NCI-H526 treated with DMSO at 0.1 percent for 48 hours (cell line): ENCODE results near the gene ZNF839.
A peak's percentile ranks its signal among the peaks of the same experiment; 100 is the strongest.
"Not testable (repeated sequence)": the region's sequence is repeated elsewhere in the genome, so short reads cannot be mapped to it uniquely, and the experiment has no call there.

Experiments
- DNase-seq: peaks from one replicate; lab custom pipeline; 2025; lab: John Stamatoyannopoulos, UW

Gene ZNF839

DNA sequence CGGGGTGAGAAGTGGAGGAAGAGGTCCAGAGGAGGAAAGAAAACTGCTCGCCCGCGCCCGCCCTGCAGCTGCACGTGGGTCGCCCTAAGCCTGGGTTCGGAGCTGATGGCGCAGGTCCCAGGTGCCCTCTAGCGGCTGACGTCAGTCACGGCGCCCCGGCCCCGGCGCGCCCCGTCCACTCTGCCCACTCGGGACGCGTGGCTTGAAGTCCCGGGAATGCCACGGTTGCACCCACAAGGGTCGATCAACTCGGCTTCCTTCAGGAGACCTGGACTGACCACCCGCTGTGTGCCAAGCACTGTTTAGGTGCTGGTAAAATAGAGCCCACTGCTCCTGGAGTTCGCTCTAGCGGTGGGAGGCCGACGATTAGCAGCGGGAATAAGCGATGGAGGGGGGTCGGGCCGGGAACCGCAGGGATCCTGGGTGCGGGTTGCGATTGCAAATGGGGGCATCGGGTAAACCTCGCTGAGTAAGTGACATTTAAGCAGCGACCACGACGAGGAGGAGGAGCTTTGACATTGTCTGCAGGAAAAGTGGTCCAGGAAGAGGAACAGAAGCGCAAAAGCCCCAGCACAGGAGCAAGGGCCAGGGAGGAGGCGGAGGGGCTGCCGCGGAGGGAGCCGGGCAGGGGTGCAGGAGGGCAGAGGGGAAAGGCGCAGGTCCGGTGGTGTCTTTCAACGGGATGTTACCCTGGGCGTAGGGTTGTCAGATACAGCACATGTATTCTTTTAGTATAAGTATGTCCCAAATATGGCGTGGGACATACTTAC lies 5.1 kb upstream of the ZNF839 start:
- DNase-seq: peak; percentile 79

DNA sequence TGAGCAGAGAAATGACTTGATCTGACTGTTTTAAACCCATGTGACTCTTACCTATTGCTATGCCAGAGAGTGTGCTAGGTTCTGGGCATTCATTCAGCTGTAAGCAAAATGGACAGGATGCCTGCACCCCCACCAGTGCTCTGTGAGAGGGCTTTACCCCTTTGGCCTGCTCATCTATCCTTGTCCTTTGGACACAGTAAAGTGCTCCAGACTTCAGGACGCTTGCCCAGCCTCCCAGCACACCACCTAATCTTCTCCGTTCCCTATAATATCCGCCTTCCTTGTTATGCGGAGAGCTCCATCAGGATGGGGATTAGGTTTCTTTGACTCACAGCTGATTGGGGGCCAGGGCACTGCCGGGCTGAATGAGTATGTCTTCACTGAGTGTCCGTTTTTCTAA lies 4.4 kb upstream of the ZNF839 start:
- no peak for DNase-seq

DNA sequence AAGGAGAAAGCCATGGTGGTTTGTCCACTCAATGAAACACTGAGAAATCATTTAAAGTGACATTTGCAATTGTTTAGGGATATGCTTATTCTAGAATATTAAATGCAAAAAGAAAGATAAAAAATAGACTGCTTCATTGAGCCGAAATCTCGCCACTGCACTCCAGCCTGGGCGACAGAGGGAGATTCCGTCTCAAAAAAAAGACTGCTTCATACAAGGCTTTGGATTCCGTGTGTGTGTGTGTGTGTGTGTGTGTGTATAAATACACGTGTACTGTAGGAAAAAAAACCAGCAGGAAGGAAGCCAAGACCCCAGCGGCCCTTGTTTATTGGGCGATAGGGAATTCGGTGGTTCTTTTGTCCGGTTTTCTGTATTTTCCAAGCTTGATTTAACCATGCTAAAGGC lies 3.2 kb upstream of the ZNF839 start:
- peak; percentile 48 for DNase-seq

DNA sequence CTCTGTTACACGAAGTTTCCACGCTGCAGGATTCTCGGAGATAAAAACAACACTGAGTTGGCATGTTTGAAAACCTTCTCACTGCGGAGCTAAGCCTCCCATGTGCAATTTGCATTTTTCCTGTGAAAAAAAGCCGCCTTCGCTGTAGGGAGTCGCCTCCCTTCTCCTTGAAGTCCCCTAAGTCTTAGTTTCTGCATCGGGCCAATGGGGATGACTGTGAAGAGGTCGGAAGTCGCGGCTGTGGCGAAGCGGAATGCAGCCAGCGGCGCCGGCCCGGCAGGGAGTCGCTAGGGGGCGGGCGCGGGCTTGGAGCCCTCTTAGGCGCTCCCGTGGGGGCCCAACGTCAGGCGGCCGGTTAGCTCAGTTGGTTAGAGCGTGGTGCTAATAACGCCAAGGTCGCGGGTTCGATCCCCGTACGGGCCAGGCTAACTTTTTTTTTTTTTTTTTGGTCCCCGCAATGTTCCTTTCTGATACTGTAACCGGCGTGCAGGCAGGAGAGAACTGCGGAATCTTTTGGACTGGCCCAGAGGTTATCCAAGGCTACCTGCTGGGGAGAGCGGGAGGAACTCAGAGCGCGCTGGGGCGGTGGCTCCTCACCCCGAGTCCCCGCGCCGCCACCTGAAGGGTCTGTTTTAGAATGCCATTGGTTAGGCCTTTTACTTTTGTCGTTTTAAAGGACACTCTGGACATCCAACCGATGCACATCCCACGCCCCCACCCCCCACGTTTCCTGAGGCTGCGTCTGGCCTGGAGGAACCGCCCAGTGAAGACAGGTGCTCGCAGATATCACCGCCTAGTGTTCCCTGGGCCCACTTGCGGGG lies 2.6 kb upstream of the ZNF839 start:
- DNase-seq: peak; percentile 85

DNA sequence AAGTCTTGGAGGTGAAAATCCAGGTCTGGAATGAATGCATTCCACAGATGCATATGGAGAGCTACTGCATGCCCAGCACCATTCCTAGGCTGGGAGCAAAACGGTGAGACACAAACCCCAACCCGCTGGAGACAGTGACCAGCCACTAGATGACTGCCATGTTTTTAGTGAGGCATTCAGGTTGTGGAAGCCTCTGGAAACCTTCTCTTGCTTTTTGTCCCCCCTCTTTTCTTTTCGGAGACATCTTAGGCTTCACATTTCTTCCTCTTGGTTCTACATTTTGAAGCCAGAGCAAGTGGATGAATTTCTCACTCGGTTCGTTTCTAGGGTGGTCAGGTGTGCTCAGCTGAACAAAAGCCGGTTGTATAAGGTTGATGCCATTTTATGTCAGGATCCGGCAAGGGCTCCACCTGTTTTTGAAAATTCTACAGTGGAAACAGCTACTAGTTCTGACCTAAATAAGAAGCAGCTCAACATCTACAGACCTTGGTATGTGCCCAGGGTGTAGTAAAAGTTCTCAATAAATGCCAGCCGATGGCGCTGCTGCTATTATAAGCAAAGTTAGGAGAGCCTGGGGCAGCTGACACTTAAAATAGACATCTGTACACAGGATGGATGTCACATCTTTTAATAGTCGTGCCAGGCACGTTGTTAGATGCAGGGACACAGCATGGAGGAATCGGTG lies 1.8 kb upstream of the ZNF839 start:
- peak; percentile 59 for DNase-seq

DNA sequence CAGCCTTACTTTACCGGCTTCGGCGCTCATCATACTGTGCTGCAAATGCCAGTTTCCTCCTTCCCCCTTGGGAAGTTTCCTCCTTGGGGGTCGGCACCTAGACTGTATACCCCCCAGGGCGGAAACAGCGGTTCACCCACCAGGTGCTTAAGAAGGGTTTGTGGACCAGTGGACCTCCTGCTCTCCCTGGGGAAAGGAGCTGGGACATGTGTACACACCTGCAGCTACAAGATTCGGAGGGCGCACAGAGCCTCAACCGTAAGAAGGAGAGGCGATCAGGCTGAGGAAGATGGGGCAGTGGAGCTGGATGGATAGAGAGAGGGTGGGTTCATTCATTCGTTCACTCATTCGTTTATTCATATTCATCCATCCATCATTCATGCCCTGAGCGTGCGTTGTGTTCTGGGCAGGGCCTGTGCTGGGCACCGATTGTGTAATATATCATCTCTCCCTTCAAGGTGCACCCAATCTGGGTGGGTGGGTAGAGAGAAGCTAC lies 717 bp upstream of the ZNF839 start:
- DNase-seq: no peak

DNA sequence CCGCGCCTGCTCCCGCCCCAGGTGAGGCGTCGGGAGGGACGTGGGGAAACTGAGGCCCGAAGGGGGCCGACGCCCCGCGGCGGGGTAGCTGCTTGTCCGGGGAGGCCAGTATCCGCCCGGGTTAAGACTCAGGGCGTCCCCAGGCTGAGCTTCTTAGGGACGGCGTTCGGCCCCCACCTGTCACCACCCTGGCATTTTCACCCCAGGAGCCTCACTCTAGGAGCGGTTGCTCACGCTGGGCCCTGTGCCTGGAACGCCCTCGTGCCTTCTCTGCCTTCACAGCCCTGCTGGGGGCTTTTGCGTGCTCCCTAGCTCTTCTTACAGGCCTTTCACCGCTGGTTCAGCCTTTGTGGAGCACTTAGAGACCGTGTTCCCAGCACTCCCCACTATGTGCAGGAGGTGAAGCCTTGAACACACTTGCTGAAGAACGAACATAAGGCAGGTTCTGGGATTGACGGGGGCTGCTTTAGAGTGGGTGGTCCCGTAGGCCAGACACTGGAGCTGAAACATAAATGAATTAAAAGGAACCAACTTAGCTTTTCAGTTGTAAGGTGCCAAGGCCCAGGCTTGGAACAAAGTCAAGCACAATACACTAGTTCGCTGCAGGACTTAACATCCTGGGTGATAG lies 601 bp downstream of the ZNF839 start:
- DNase-seq: no peak

DNA sequence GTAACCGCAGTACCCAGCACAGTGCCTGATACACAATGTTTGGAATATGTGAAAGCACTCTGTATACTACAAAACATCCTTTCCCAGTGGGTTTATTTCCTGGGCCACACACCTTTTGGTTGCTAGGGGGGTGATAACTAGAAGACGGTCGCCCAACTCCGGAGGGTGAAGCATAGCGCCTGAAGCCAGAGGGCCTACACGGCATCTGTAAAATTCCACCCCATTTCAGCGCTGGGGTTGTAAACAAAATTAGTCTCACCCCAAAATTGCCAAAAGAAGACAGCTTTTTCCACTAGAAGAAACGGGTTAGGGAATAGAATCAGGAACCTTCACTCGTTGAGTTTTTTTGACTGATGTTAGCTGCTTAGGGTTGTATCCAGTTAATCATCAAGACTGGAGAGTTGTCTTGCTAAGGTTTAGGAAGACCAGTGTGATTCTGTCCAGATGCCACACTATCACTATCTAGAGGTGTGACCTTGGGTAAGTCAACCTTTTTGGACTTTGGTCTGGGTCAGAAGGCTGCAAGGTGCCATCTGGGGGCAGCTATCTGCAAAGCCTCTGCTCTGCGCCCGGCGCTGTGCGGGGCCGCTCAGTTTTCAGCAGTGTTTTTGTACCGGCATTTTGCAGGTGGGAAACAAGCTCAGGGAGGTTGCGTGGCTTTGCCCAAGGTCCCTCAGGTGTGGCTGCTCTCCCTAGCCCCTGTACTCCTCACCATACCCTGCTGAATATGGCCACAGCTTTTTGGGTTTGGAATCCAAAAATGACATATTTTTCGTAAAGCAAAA lies 1.3 kb downstream of the ZNF839 start:
- no peak for DNase-seq

DNA sequence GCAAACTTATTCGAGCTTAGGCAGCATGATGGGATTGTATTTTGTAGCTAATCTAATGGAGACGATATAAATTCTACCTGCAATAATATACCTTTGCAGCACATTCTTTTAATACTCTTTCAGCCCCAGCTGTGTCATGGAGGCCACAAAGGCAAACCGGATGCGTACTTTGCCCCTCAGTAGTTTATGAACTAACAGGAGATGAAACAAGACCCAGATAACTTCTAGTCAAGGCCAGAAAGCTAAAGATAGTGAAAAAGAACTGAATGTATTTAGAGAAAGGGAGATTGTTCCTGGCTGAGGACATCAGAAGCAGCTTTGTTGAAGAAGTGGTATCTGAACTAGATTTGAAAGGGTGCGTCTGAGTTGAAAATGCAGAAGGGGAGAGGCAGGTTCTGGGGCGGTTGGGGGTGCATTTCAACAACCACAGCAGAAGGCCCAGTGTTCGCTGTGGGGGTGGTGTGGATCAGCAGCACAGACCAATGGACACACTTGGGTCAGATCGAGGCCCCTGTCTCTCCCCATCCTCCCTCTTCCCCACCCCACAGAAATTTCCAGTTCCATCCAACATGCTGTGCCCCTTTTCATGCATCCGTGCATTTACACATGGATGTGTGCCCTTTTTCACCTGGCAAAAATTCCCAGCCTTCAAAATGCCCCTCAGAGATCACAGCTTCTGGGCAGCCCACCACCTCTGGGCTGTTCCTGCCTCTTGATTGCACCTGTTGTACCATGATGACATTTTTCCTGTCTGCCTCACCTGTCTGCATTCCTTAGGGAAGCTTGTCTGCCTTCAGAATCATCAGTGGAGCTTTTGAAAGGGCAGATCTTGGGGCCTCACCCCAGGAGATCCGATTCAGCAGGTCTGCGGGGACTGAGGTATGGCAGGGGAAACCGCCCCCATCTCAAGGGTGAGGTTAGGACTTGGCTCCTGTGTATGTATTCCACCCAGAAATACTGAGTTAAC lies 2.2 kb downstream of the ZNF839 start:
- no peak for DNase-seq

DNA sequence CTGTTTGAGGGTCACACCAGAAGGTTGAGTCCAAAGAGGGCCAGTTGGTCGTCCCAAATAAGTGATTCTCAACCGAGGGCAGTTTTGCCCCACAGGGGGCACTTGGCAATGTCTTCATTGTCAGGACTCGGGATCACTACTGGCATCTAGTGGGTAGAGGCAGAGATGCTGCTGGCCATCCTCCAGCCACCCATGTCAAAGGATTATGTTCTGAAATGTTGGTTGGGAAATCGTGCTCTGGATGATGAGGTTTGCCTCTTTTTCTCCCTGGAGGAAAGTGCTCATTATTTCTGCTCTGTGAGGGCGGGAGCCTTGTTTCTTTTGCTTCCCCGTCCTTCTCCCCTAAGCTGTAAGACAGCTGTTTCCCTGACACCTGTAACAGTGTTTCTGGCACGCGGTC lies 3.6 kb downstream of the ZNF839 start:
- no peak for DNase-seq

DNA sequence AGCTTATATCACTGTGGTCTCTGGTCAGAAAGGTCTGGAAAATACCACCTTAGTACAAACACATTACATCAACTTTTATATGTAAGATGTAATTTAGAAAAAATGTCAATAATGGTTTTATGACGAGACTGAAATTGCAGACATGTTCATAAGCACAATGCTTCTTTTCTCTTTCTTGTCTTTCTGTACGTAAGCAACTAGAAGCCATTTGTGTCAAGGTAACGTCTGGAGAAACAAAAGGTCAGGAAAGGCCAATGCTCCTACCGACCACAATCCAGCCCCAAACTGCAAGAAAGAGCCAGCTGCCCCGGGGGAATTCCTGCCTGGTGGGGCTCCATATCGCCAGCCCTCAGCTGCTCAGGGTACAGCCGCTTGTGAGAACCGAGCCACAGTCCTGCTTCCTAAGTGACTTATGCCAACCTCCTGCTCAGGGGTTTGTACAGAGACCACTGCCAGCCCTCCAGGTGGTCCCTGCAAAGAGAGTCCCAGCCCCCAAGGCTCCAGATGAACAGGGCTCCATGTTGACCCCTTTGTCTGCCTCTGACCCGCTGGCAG lies 6.3 kb downstream of the ZNF839 start:
- DNase-seq: no peak

DNA sequence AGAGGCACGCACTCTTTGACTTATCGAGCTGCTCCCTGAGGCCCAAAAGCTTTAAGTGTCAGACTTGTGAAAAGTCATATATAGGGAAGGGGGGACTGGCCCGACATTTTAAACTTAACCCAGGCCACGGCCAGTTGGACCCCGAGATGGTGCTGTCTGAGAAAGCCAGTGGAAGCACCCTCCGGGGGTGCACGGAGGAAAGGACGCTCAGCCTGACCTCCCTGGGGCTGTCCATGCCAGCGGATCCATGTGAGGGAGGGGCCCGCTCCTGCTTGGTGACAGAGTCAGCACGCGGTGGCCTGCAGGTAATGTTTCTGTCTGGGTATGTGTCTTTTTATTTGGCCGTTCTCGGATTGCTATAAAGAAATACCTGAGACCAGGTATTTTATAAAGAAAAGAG lies 7.0 kb downstream of the ZNF839 start:
- DNase-seq: no peak

DNA sequence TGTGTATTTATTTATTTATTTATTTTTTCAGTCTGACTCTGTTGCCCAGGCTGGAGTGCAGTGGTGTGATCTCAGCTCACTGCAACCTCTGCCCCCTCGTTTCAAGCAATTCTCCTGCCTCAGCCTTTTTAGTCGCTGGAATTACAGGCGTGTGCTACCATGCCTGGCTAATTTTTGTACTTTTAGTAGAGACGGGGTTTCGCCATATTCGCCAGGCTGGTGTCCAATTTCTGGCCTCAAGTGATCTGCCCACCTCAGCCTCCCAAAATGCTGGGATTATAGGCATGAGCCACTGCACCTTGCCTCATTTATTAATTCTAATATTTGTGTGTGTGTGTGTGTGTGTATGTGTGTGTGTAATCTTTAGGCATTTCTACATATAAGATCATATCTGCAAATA lies 9.8 kb downstream of the ZNF839 start:
- not testable (repeated sequence) for DNase-seq

DNA sequence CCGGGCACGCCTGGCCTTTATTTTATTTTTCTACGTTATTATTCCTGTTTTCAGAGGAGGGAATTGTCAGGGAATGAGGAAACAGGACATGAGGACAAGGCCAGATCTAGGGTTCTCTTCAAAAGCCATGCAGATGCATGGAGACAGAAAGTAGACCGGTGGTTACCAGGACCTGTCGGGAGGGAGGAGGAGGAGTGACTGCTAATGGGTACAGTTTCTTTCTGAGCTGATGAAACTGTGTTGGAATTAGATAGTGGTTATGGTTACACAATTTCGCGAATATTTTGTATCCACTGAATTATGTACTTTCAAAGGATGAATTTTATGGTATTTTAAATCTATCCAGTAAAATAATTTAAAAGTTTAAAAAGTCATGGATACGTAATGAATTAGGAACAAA lies 11.3 kb downstream of the ZNF839 start:
- no peak for DNase-seq

DNA sequence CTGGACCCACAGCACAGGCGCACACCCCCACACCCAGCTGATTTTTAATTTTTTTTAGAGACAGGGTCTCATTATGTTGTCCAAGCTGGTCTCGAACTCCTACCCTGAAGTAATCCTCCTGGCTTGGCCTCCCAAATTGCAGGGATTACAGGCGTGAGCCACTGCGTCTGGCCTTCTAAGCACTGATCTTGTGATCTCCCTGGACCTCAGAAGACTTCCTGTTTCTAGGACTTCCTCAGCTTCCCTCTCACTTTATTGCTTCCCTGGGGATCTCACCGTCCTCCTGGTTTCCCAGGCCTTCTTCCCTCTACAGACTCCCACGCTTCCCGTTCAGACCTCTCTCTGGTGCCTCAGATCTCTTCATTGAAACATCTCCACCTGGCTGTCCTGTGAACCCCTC lies 13.8 kb downstream of the ZNF839 start:
- DNase-seq: no peak

DNA sequence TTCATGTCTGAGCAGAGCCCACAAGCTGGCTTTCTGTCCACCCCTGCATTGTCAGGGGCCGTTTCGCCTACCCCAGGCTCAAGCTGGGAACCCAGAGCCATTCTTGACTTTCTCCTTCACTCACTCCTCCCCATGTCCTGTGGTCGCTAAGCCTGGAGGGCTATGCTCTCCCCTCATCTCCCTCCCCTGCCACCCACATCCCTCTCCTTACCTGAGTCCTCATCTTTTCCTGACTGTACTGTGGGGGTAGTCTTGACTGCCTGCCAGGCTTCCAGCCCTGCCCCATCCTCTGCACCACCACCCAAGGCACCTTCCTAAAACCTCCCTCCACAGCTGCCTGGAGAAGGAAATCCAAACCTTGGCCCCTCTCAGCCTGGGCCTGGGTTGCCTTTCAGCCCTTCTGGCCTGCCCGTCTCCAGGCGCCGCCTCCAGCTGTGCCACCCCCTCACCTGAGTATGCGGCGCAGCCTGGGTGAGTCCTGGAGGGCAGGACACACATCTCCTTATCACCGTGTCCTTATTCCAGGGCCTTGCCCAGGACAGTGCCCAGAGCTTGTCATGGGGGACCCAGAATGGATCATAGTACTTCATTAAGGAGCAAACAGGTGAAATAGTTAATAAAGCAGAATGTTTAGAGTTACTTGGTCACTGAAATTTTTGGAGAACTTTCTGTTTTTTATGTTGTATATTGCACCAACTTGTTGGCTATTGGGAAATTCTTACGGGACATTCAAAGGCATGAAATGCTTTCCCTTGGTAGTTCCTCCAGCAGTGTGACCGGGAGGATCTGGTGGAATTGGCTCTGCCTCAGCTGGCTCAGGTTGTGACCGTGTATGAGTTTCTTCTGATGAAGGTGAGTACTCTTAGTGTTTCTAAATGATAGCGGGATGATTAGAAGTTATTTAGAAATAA lies 14.5 kb downstream of the ZNF839 start:
- no peak for DNase-seq

DNA sequence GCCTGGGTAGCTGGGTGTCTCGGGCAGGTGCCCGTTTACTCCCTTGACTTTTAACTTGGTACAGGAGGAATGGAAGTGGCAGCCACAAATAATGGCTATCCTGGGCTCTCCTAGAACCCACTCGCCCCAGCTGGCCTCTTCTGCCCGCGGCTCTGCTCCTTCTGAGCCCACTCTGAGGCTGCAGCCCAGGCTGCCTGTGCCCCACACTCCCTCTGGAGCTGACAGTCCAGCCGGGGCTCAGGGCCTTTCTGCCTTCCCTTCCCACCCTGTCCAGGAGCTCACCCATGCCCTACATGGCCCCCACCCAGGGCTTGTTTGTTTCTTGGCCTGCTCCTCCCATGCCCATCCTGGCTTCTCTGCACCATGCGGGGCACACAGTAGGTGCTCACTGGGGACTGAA lies 15.6 kb downstream of the ZNF839 start:
- DNase-seq: no peak

DNA sequence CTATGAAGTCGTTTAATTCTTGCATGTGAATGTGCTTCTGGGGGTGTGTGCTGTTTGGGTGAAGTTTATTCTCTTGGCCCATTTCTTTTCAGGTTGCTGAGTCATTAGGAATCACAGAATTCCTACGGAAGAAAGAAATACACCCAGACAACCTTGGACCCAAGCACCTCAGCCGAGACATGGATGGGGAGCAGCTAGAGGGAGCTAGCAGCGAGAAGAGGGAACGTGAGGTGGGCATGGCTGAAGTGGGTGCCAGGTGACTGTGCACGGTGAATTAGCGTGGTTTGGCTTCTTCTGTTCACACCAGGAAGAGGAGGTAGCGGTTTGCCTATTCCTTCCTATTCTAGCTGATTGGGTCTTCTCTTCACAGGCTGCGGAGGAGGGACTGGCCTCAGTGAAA lies 19.2 kb downstream of the ZNF839 start:
- no peak for DNase-seq

DNA sequence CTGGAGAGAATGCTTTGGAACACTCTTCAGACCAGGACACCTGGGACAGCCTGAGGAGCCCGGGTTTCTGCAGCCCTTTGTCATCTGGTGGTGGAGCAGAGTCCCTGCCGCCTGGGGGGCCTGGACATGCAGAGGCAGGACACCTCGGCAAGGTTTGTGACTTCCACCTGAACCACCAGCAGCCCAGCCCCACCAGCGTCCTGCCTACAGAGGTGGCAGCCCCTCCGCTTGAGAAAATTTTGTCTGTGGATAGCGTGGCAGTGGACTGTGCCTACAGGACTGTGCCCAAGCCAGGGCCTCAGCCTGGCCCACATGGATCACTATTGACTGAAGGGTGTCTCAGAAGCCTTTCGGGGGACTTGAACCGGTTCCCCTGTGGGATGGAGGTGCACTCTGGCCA lies 22.0 kb downstream of the ZNF839 start:
- no peak for DNase-seq
